GM12878 (cell line): ENCODE data around the gene ANAPC5. TPM values are rescaled to one million over a fixed set of nuclear protein-coding genes. Genes with fewer than 3 reads are reported as not detected.

Experiments used
- ATAC-seq: fragments of 200-7000 bp; cut with Tn5 transposase; 3 replicates; pipeline ENCODE4 v1.9.1; 2020; ENCODE audit warnings: mild to moderate bottlenecking, moderate library complexity
- BruUV-seq: library from RNA; stranded (reverse); fragments of 400-500 nt; replicated peaks from 2 replicates; lab custom pipeline; 2021; lab: Mats Ljungman, UMichigan
- CTCF ChIA-PET: fragments of 300-600 bp; sonication (Branson Sonifier 250); formaldehyde crosslinking; extraction: SDS; loops from one replicate; lab custom pipeline; 2021; ENCODE audit warnings: inconsistent platforms; lab: Yijun Ruan, JAX
- POLR2A ChIA-PET: fragments of 350-600 bp; formaldehyde crosslinking; extraction: SDS; loops from one replicate; lab custom pipeline; 2021; ENCODE audit warnings: inconsistent platforms; lab: Charles Lee
- RAD21 ChIA-PET: fragments of 300-600 bp; sonication (Branson Sonifier 250); formaldehyde crosslinking; loops from one replicate; lab custom pipeline; 2023; ENCODE audit warnings: antibody characterized with exemption; ENCODE audit not compliant: unreplicated experiment; lab: Charles Lee
- SMC1A ChIA-PET: fragments of 300-600 bp; sonication (Branson Sonifier 250); formaldehyde crosslinking; loops from one replicate; lab custom pipeline; 2023; ENCODE audit not compliant: unreplicated experiment, uncharacterized antibody; lab: Charles Lee
- DNase-seq: peaks from one replicate; pipeline ENCODE4 v3.0.0-alpha.2; 2011; ENCODE audit warnings: low read depth, low spot score
- FAIRE-seq: peaks from 3 replicates; lab custom pipeline; 2011; peaks lifted over from hg19 to GRCh38; lab: Jason Lieb, UNC
- H2AFZ ChIP-seq: 2 replicates; pipeline ENCODE4 v1.6.0; 2011; ENCODE audit warnings: low read depth, low read length, control low read depth; ENCODE audit not compliant: control insufficient read depth
- H3K27ac ChIP-seq: 2 replicates; pipeline ENCODE4 v1.5.1; 2011; ENCODE audit warnings: control low read depth; ENCODE audit not compliant: control insufficient read depth, insufficient read depth
- H3K27me3 ChIP-seq, 2 experiments: replicated peaks in 1 of 2; 2 replicates each; pipeline versions ENCODE4 v1.6.0 to v1.6.1; 2011; ENCODE audit warnings: low read length in 1 of 2; ENCODE audit not compliant: control insufficient read depth in 2 of 2, insufficient read depth in 2 of 2
- H3K36me3 ChIP-seq, 2 experiments: 2 replicates each; pipeline ENCODE4 v1.5.1; 2011; ENCODE audit warnings: low read length in 1 of 2; ENCODE audit not compliant: control insufficient read depth in 2 of 2, insufficient read depth in 2 of 2
- H3K4me1 ChIP-seq: 2 replicates; pipeline ENCODE4 v1.6.1; 2011; ENCODE audit warnings: mild to moderate bottlenecking, low read length, moderate library complexity, mixed read lengths; ENCODE audit not compliant: control insufficient read depth, insufficient read depth
- H3K4me2 ChIP-seq: 2 replicates; pipeline ENCODE4 v1.6.0; 2011; ENCODE audit warnings: control low read depth; ENCODE audit not compliant: control insufficient read depth, insufficient read depth
- H3K4me3 ChIP-seq: fragments of 200-600 bp; sonication (generic); 2 replicates; pipeline ENCODE4 v1.5.1; 2016
- H3K79me2 ChIP-seq: 2 replicates; pipeline ENCODE4 v1.6.0; 2011; ENCODE audit warnings: low read length; ENCODE audit not compliant: control insufficient read depth, insufficient read depth
- H3K9ac ChIP-seq: 2 replicates; pipeline ENCODE4 v1.8.0; 2011; ENCODE audit warnings: low read length, control low read depth, mixed read lengths; ENCODE audit not compliant: control insufficient read depth, insufficient read depth
- H3K9me3 ChIP-seq: replicated peaks from 3 replicates; pipeline ENCODE4 v1.5.1; 2011; ENCODE audit warnings: mild to moderate bottlenecking, low read length; ENCODE audit not compliant: control insufficient read depth, insufficient read depth
- H4K20me1 ChIP-seq: 2 replicates; pipeline ENCODE4 v1.6.0; 2011; ENCODE audit not compliant: control insufficient read depth, insufficient read depth
- BHLHE40 ChIP-seq, 2 experiments: fragments of 450-650 bp in 1 of 2; IDR thresholded peaks; 2 replicates each; pipeline ENCODE4 v1.6.1; 2011 to 2017; ENCODE audit warnings: low read depth in 2 of 2, borderline replicate concordance in 1 of 2, improper control_type of control experiment in 1 of 2, low read length in 1 of 2, mild to moderate bottlenecking in 1 of 2
- NFIC ChIP-seq: IDR thresholded peaks from 2 replicates; pipeline ENCODE4 v1.6.1; 2012; ENCODE audit warnings: low read depth, mild to moderate bottlenecking, inconsistent platforms, low read length, moderate library complexity
- ZNF622 ChIP-seq: fragments of 450-650 bp; IDR thresholded peaks from 2 replicates; pipeline ENCODE4 v1.6.1; 2017; ENCODE audit warnings: mild to moderate bottlenecking, inconsistent platforms
- WGBS: methylation state at CpG from one replicate; pipeline ENCODE4 v1.1.6; 2016; ENCODE audit warnings: low lambda C conversion rate; ENCODE audit not compliant: insufficient replicate concordance, insufficient coverage; ENCODE audit errors: missing lambda C conversion rate; 5-methylcytosine and 5-hydroxymethylcytosine counted together
- in situ Hi-C: fragments of 300-500 bp; cut with MboI; formaldehyde crosslinking; loops from 9 replicates; pipeline ENCODE4 v1.14.3; 2018; ENCODE audit warnings: mixed read lengths
- intact Hi-C: fragments of 100-400 bp; cut with micrococcal nuclease; formaldehyde crosslinking; loops from one replicate; pipeline ENCODE4 v1.14.2; 2022; ENCODE audit not compliant: unreplicated experiment
- polyA plus RNA-seq, 11 experiments: library from polyadenylated mRNA; depleted of rRNA in 4 of 11; unstranded in 6 of 11; stranded (reverse) in 5 of 11; fragments of >200 nt; fragmentation: Nextera tagmentation in 4 of 11; fragmentation: Illumina TruSeq in 1 of 11; extraction: Ambion mirVana in 4 of 11; extraction: Trizol in 1 of 11; gene quantifications; 1 replicate in 1 of 11; 2 replicates in 10 of 11; pipeline versions ENCODE4 v1.2.1 to v1.2.3, GENCODE V29; 2011 to 2016; ENCODE audit warnings: inconsistent platforms in 2 of 11, missing spikeins in 2 of 11, low read depth in 1 of 11
- total RNA-seq, 4 experiments: library from RNA; depleted of rRNA in 3 of 4; stranded (reverse); fragments of >200 nt in 3 of 4; fragmentation: Illumina TruSeq in 1 of 4; extraction: Trizol in 1 of 4; gene quantifications; 2 replicates each; pipeline versions ENCODE4 v1.2.1 to v1.2.3, GENCODE V29; 2013 to 2021

Gene ANAPC5
- total and polyA plus RNA-seq, 10 of the 15 experiments (the other 5 are each of a cell fraction or from before 2014, with no cell fraction given): 102 to 227 (median 166) TPM

GRCh38 chr12:121323908-121324307, 28.3 kb downstream of the ANAPC5 start:
- ChIA-PET RAD21 (interaction anchor here (1.2 kb wide), 1 partner anchor 67 kb away, joined by 3 read pairs; no protein-coding TSS in a partner anchor), POLR2A (interaction anchor here (1.2 kb wide), 1 partner anchor 13 kb away, joined by 3 read pairs; no protein-coding TSS in a partner anchor), SMC1A (interaction anchor here (0.8 to 2.1 kb wide), 8 partner anchors 8 to 119 kb away, joined by 3 to 5 read pairs (median 4); partner anchors contain the start of gene CAMKK2), CTCF (interaction anchor here (0.8 to 3.0 kb wide), 5 partner anchors 9 to 453 kb away, joined by 3 to 19 read pairs (median 4); no protein-coding TSS in a partner anchor)
- Histone ChIP-seq H3K9me3 (no peaks in the 10 kb centered on the region), H3K27ac (no peak overlapping the region), H3K4me3 (no peak overlapping the region), H4K20me1 (no peaks in the 10 kb centered on the region), H3K79me2 (no peaks in the 10 kb centered on the region), H3K36me3 (peaks cover 15 to 38% of the 10 kb centered on the region in 2 experiments), H3K9ac (no peak overlapping the region), H3K4me2 (no peak overlapping the region), H3K27me3 (no peaks in the 10 kb centered on the region), H2AFZ (no peak overlapping the region), H3K4me1 (no peaks in the 10 kb centered on the region; the same call in 1 of the 2 replicates)
- 77% methylated on average over 3 of the region's 3 CpGs for WGBS
- no TSS peak for BruUV-seq
- intact Hi-C loops: no loop called here
- no peak for TF ChIP-seq ZNF622
- TF ChIP-seq BHLHE40 (IDR thresholded peaks at IDR 0.05; ENCODE audit: borderline replicate concordance in 1 of 2, low read depth in 2 of 2, low read length in 1 of 2): peak in 1 of 2 experiments; percentile 36; a peak in 2 of 4 replicates
- in situ Hi-C loops: no loop called here
- ATAC-seq (peak; percentile 60), DNase-seq (no peak), FAIRE-seq (no peak)

DNA sequence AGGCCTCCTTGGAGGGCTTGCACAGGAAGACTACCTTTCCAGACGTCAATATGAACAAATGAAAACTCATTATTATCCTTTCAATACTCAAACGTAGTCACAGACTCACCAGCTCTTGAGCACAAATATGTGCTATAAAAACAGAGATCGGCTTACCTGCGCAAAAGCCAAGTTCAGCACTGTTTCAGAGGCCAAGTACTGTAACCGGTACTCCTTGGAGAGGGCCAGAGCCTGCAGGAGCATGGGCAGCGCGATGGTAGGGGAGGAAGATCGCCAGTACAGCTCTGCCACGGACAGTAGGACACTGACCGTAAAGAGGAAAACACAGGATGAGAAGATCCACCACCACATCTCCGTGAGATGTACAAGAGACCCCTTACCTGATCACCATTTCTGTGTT, 34.1 kb downstream of the ANAPC5 start:
- H3K79me2 ChIP-seq: no peaks in the 10 kb centered on the region
- H2AFZ ChIP-seq: no peak overlapping the region
- ChIA-PET CTCF (interaction anchor here (0.7 to 4.9 kb wide), 5 partner anchors 16 to 735 kb away, joined by 3 to 26 read pairs (median 3); no protein-coding TSS in a partner anchor), POLR2A (no interaction called here), RAD21 (no interaction called here), SMC1A (no interaction called here)
- H3K9ac ChIP-seq: no peak overlapping the region
- ATAC-seq: no peak
- no peaks in the 10 kb centered on the region for H3K4me1 ChIP-seq
- no peaks in the 10 kb centered on the region for H3K27me3 ChIP-seq
- TF ChIP-seq NFIC: no peak
- WGBS: 98% methylated on average over 11 of the region's 11 CpGs
- intact Hi-C loops: no loop called here
- BruUV-seq: no TSS peak
- H3K4me3 ChIP-seq: no peak overlapping the region
- H3K4me2 ChIP-seq: no peak overlapping the region
- H4K20me1 ChIP-seq: no peaks in the 10 kb centered on the region
- in situ Hi-C loops: no loop called here
- no peak for DNase-seq
- FAIRE-seq: no peak
- H3K36me3 ChIP-seq: peaks cover 2 to 21% of the 10 kb centered on the region in 2 experiments
- no peaks in the 10 kb centered on the region for H3K9me3 ChIP-seq
- no peak overlapping the region for H3K27ac ChIP-seq
